DOHH2 (cell line): ENCODE results near the gene C17orf100.

Experiments used
- CTCF ChIP-seq: fragments of 200-600 bp; sonication (generic); IDR thresholded peaks from one replicate; pipeline ENCODE4 v1.5.1; 2014; ENCODE audit warnings: antibody characterized with exemption, mild to moderate bottlenecking, low read depth, low read length; ENCODE audit not compliant: poor library complexity, severe bottlenecking
- EZH2phosphoT487 ChIP-seq: fragments of 200-600 bp; sonication (generic); IDR thresholded peaks from 2 replicates; pipeline ENCODE4 v1.6.1; 2017; ENCODE audit warnings: borderline replicate concordance, mild to moderate bottlenecking, antibody characterized with exemption, low read length, moderate library complexity, mixed read lengths

GRCh38 chr17:6701719-6702118 is 50.2 kb downstream of the C17orf100 start:
- TF ChIP-seq CTCF, result peak; percentile 68
- TF ChIP-seq EZH2phosphoT487, result no peak
